Heart right ventricle (tissue), 16 donors: ENCODE measurements around the gene NR2F2. TPM values are rescaled to one million over a fixed set of nuclear protein-coding genes. Genes with fewer than 3 reads are reported as not detected.

Experiments used
- ATAC-seq, 8 donors: fragments of 200-7000 bp; cut with Tn5 transposase; one replicate each; pipeline ENCODE4 v1.9.1; 2020; ENCODE audit warnings: mild to moderate bottlenecking in 8 of 8, moderate library complexity in 8 of 8, moderate number of reproducible peaks in 1 of 8
- DNase-seq, 2 donors: peaks; one replicate each; pipeline ENCODE4 v3.0.0-alpha.2; 2020
- H3K27ac ChIP-seq, 10 donors: fragments of 200-600 bp; sonication (generic) in 2 of 10; one replicate each; pipeline versions ENCODE4 v1.5.0 to v1.8.0; 2020 to 2022; ENCODE audit warnings: mild to moderate bottlenecking in 3 of 10
- H3K27me3 ChIP-seq, 7 donors: fragments of 200-600 bp; one replicate each; pipeline ENCODE4 v1.8.0; 2021 to 2022; ENCODE audit warnings: mild to moderate bottlenecking in 2 of 7
- H3K36me3 ChIP-seq, 9 donors: fragments of 200-600 bp; sonication (generic) in 1 of 9; one replicate each; pipeline versions ENCODE4 v1.5.0 to v1.8.0; 2020 to 2022; ENCODE audit warnings: mild to moderate bottlenecking in 2 of 9
- H3K4me1 ChIP-seq, 9 donors: fragments of 200-600 bp; sonication (generic) in 1 of 9; one replicate each; pipeline versions ENCODE4 v1.5.0 to v1.8.0; 2020 to 2022; ENCODE audit warnings: mild to moderate bottlenecking in 4 of 9
- H3K4me3 ChIP-seq, 10 donors: fragments of 200-600 bp; sonication (generic) in 2 of 10; one replicate each; pipeline versions ENCODE4 v1.5.0 to v1.8.0; 2020 to 2022; ENCODE audit warnings: mild to moderate bottlenecking in 7 of 10, moderate library complexity in 2 of 10
- H3K9me3 ChIP-seq, 11 donors: fragments of 200-600 bp in 10 of 11; sonication (generic) in 2 of 11; one replicate each; pipeline versions ENCODE4 v1.5.0 to v1.8.0; 2013 to 2022; ENCODE audit warnings: mild to moderate bottlenecking in 2 of 11, control low read depth in 1 of 11, moderate library complexity in 1 of 11
- CTCF ChIP-seq, 9 donors: fragments of 200-600 bp; sonication (generic) in 2 of 9; IDR thresholded peaks; one replicate each; pipeline versions ENCODE4 v1.5.0 to v1.8.0; 2021 to 2022; ENCODE audit warnings: antibody characterized with exemption in 9 of 9, mild to moderate bottlenecking in 5 of 9, moderate library complexity in 1 of 9
- WGBS, 2 donors: extraction: QIAGEN DNeasy Blood & Tissue Kit; methylation state at CpG; one replicate each; pipeline ENCODE4 v1.1.7; 2013; ENCODE audit warnings: inconsistent platforms in 1 of 2; 5-methylcytosine and 5-hydroxymethylcytosine counted together
- intact Hi-C, 10 donors: fragments of 100-400 bp; cut with DNase I; formaldehyde crosslinking; loops; one replicate each; pipeline versions ENCODE4 v1.11.1 to v1.14.2; 2022
- polyA plus RNA-seq, 2 donors: library from polyadenylated mRNA; stranded (reverse); fragments of 200-250 nt; gene quantifications; one replicate each; pipeline ENCODE4 v1.2.3, GENCODE V29; 2013
- total RNA-seq, 10 donors: library from RNA; stranded (reverse); fragmentation: NEBNext Ultra II Directional in 3 of 10; extraction: Animal tissue kit (Norgen Biotek cat#: 25700) in 3 of 10; gene quantifications; one replicate each; pipeline versions ENCODE4 v1.2.1 to v1.2.4, GENCODE V29; 2021 to 2023
- donor health status: Arrhythmogenic right ventricular cardiomyopathy.
- donor health status: ischemic (EF 13 %, LVEDD 7.1; RV severe dilation, severe dysfunction).
- donor health status: healthy with polysubstance abuse.
- donor health status: DM: no; HTN: yes; CAD: no.
- donor health status: DM: no; HTN: no; CAD: no.
- donor health status: ischemic (EF 25% LVEDD 6.9; RV normal size, moderate dysfunction).
- donor health status: ischemic (EF 25% LVEDD 5.7; RV mildly dilated, moderate dysfunction).
- donor health status: healthy.
- donor health status: DM: yes; HTN: yes; CAD: no.
- donor health status: Ischemic cardiomyopathy.
- donor health status: ischemic (EF 35%, LVEDD 5.7; RV mildly dilated, moderate dysfunction).
- donor health status: nonischemic (EF 11% LVEDD 7.7; RV severe dilation, severe dysfunction).
- donor health status: DM: yes; HTN: yes; CAD: no.
- donor health status: PGD.
- donor health status: ischemic (EF 29% LVEDD 5.4; RV normal size, mild dysfunction).
- donor health status: nonischemic (EF 23%, LVEDD 6.1; RV moderate dilation, normal function).

The NR2F2 gene
- total and polyA plus RNA-seq, 12 donors: 8.2 to 31.7 (median 16.1) TPM

GRCh38 chr15:96314963-96315362 is 15.5 kb upstream of the NR2F2 start:
- no peaks in the 10 kb centered on the region for H3K9me3 ChIP-seq
- H3K27me3 ChIP-seq: peaks cover 0 to 48% (median 31%) of the 10 kb centered on the region in 7 donors
- TF ChIP-seq CTCF (IDR thresholded peaks at IDR 0.05): no peak
- peaks cover 0 to 12% (median 0%) of the 10 kb centered on the region in 9 donors for H3K4me1 ChIP-seq
- no peak overlapping the region for H3K4me3 ChIP-seq
- H3K36me3 ChIP-seq: no peaks in the 10 kb centered on the region
- ATAC-seq (no peak), DNase-seq (no peak)
- H3K27ac ChIP-seq: no peak overlapping the region
- intact Hi-C loops: loop anchor here in 1 of 10 donors (5.0 kb wide), 1 partner anchor 153 kb away; no protein-coding TSS in a partner anchor
- 82 to 90% methylated on average over 1 of the region's 1 CpG for WGBS, 2 donors

- no peak for TF ChIP-seq CTCF (IDR thresholded peaks at IDR 0.05)
- Histone ChIP-seq H3K4me3 (peak overlapping the region in 2 of 10 donors; percentile 3 to 18), H3K27ac (peak overlapping the region in 4 of 10 donors; percentile 4 to 30 (median 21)), H3K36me3 (no peaks in the 10 kb centered on the region), H3K4me1 (peaks cover 0 to 18% (median 7%) of the 10 kb centered on the region in 9 donors), H3K27me3 (peaks cover 0 to 69% (median 50%) of the 10 kb centered on the region in 7 donors), H3K9me3 (no peaks in the 10 kb centered on the region)
- no peak for DNase-seq
- 46 to 52% methylated on average over 2 of the region's 2 CpGs for WGBS, 2 donors
- ATAC-seq: no peak
- intact Hi-C loops: loop anchor here in 1 of 10 donors (5.0 kb wide), 1 partner anchor 155 kb away; no protein-coding TSS in a partner anchor
Observed at GRCh38 chr15:96316953-96317629, 13.4 kb upstream of the NR2F2 start.

GRCh38 chr15:96320107-96320506 is 10.4 kb upstream of the NR2F2 start:
- DNase-seq (no peak), ATAC-seq (no peak)
- Histone ChIP-seq H3K4me3 (peak overlapping the region in 5 of 10 donors; percentile 6 to 82 (median 58)), H3K27me3 (peaks cover 0 to 93% (median 79%) of the 10 kb centered on the region in 7 donors), H3K27ac (peak overlapping the region in 7 of 10 donors; percentile 1 to 90 (median 39)), H3K9me3 (no peaks in the 10 kb centered on the region), H3K4me1 (peaks cover 0 to 31% (median 12%) of the 10 kb centered on the region in 9 donors), H3K36me3 (no peaks in the 10 kb centered on the region)
- intact Hi-C loops: loop anchor here in 5 of 10 donors (10.0 kb wide), 6 partner anchors 695 to 1645 kb away; no protein-coding TSS in a partner anchor
- TF ChIP-seq CTCF (IDR thresholded peaks at IDR 0.05): no peak
- WGBS, 2 donors: 56 to 66% methylated on average over 2 of the region's 2 CpGs

- H3K4me1 ChIP-seq: peaks cover 0 to 34% (median 12%) of the 10 kb centered on the region in 9 donors
- WGBS, 2 donors: 7 to 10% methylated on average over 26 to 28 of the region's 28 CpGs
- H3K36me3 ChIP-seq: no peaks in the 10 kb centered on the region
- H3K27ac ChIP-seq: peak overlapping the region; percentile 70 to 90 (median 84)
- no peak for TF ChIP-seq CTCF (IDR thresholded peaks at IDR 0.05)
- H3K9me3 ChIP-seq: no peaks in the 10 kb centered on the region
- peaks cover 0 to 98% (median 86%) of the 10 kb centered on the region in 7 donors for H3K27me3 ChIP-seq
- intact Hi-C loops: loop anchor here in 5 of 10 donors (10.0 kb wide), 6 partner anchors 696 to 1646 kb away; no protein-coding TSS in a partner anchor
- ATAC-seq (peak in 2 of 8 donors; percentile 5 to 6), DNase-seq (no peak)
- H3K4me3 ChIP-seq: peak overlapping the region; percentile 39 to 83 (median 54)
Observed at GRCh38 chr15:96320703-96321638, 9.5 kb upstream of the NR2F2 start.
